K562 (cell line): ENCODE data around the gene RNPEP.

Source experiments
- CTCF ChIP-seq, 3 experiments: IDR thresholded peaks in 2 of 3; conservative IDR thresholded peaks in 1 of 3; 2 replicates each; pipeline ENCODE4 v1.5.1; 2011 to 2012; ENCODE audit warnings: low read length in 3 of 3, mild to moderate bottlenecking in 3 of 3, control low read depth in 2 of 3, improper control_type of control experiment in 1 of 3, inconsistent platforms in 1 of 3, low read depth in 1 of 3, mixed read lengths in 1 of 3, moderate library complexity in 1 of 3; ENCODE audit not compliant: insufficient read depth in 2 of 3
- FOS ChIP-seq: IDR thresholded peaks from 3 replicates; pipeline ENCODE4 v1.6.1; 2011; ENCODE audit not compliant: insufficient read length; ENCODE audit errors: extremely low read depth
- PATZ1 ChIP-seq: fragments of 250-450 bp; sonication (Bioruptor Pico); IDR thresholded peaks from 2 replicates; pipeline ENCODE4 v1.5.0; 2020; ENCODE audit warnings: mild to moderate bottlenecking, borderline replicate concordance

GRCh38 chr1:201939574-201939973 lies 42.9 kb upstream of the RNPEP start:
- TF ChIP-seq FOS (no peak), PATZ1 (CRISPR knock-in tag) (no peak), CTCF (IDR thresholded peaks at IDR 0.05 in 2 of 3, conservative IDR thresholded peaks at IDR 0.05 in 1 of 3; ENCODE audit: insufficient read depth in 2 of 3, low read depth in 1 of 3, low read length in 3 of 3) (no peak)
